Measurements from ENCODE around the gene TRIP4.
"Not testable (repeated sequence)": the region's sequence is repeated elsewhere in the genome, so short reads cannot be mapped to it uniquely, and the experiment has no call there.

TRIP4 gene

GRCh38 chr15:64381000-64381751, 6.5 kb upstream of the TRIP4 start, which contains the start of gene PCLAF:
PCLAF (minus strand) TSS chr15:64381441; CDS start chr15:64381371, 70 bp downstream.
- DNase-seq (ENCODE audit: low spot score), result peak; percentile 96

DNA sequence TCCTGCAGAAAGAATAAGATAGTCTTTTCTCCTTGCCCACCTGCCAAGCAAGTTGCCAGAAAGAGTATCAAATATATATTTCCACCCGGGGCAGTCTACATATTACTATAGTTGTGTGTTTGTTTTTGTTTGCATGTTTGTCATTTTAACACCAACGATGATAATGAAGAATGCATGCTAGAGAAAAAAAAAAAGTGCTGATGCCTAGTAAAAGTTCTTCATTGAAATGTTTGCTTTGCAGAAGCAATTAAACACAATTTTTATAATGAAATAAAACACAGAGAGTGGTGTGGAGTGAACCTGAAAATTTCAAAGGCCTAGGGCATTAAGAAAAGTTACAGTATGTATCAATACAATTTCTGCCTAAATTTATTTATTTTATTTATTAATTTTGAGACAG, 3.9 kb upstream of the TRIP4 start:
- DNase-seq (ENCODE audit: low spot score), result no peak

- DNase-seq (ENCODE audit: low spot score), result no peak
Observed at GRCh38 chr15:64386291-64386690, 1.3 kb upstream of the TRIP4 start.

DNA sequence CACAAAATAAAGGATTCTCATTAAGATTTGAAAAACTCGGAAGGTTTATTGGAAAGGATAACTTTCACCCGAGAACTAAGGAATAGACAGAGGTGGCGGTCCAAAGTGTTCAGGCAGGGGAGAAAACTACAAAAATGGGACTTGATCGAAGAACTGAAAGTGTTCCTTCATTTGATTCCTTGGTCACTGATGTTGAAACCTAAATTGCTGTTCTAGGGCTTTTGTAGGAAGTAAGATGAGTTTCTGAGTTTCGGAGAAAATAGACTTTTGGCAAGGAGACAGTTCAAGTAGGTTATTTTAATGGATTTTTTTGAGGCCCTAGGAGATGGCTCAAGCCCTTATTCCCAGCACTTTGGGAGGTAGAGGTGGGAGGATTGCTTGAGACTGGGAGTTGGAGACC, 1.4 kb downstream of the TRIP4 start:
- DNase-seq (ENCODE audit: low spot score), result no peak

GRCh38 chr15:64392471-64392870, 4.8 kb downstream of the TRIP4 start:
- DNase-seq (ENCODE audit: low spot score), result not testable (repeated sequence)

GRCh38 chr15:64396789-64397188, 9.2 kb downstream of the TRIP4 start:
- DNase-seq (ENCODE audit: low spot score), result no peak

- no peak for DNase-seq (ENCODE audit: low spot score)
Observed at GRCh38 chr15:64398575-64398974, 10.9 kb downstream of the TRIP4 start.

DNA sequence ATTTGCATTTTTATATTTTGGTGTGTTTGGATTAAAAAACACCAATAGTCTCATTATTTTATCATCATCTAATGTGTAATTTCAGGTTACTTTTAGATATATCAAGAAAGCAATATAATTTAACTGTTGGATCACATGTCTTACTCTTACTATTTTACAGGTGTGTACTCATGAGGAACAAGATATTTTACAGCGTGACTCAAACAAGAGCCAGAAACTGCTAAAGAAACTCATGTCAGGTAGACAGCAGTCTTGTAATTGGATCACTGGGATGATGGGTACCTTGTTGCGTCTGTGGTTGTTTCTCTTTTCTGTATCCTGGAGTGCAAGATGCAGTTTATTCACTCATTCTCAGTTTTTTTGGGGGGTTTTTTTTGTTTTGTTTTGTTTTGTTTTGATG, 12.9 kb downstream of the TRIP4 start:
- no peak for DNase-seq (ENCODE audit: low spot score)

DNA sequence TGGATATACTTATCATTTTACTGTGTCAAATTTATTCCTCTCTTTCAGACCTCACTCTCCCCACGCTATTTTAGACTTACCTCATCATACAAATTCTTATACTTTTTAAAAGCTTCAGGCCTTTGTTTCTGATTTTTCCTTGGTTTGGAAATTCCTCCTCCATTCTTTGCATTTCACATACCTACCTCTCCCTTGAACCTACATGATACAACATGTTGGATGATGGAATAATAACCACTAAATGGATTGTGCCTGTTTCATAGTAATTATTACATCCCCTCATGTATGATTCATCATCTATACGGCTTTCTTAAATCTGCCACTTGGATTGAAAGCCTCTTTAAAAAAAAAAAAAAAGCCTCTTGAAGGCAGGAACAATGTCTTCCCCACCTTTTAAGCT, 24.6 kb downstream of the TRIP4 start:
- no peak for DNase-seq (ENCODE audit: low spot score)

DNA sequence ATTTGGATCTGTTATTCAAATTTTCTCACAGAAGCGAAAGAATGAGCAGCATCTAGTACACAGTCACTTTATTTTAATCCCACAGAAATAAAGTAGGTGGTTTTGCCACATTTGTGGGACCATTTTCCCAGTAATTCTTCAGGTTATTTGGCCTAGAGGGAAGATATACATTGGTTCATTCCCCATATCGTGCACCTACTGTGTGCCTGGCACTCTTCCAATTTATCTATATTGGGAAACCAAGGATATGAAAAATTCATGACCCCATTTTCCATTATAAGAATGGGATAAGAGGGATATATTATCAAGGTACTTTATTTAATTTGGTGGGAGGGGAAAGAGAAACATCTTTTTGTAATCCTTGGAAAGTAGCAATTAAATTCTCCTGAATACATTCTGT, 35.1 kb downstream of the TRIP4 start:
- DNase-seq (ENCODE audit: low spot score), result no peak

GRCh38 chr15:64423970-64424369, 36.3 kb downstream of the TRIP4 start:
- DNase-seq (ENCODE audit: low spot score), result no peak

DNA sequence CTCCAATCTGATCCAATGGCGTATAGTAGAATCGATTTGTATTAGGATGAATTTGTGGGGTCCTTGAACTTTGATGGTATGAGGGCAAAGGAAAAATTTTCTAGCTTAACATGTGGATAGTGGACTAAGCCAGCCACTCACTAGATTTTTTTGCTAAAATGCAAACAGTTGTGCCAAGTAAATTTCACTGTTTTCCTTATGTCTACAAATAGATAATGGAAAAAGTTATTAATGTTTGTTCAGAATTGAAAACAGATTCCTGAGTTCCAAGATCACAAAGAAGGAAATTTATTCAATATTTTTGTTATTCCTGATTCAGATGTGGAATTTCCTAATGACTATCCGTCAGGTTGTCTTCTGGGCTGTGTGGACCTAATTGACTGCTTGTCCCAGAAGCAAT, 37.6 kb downstream of the TRIP4 start:
- DNase-seq (ENCODE audit: low spot score), result no peak

DNA sequence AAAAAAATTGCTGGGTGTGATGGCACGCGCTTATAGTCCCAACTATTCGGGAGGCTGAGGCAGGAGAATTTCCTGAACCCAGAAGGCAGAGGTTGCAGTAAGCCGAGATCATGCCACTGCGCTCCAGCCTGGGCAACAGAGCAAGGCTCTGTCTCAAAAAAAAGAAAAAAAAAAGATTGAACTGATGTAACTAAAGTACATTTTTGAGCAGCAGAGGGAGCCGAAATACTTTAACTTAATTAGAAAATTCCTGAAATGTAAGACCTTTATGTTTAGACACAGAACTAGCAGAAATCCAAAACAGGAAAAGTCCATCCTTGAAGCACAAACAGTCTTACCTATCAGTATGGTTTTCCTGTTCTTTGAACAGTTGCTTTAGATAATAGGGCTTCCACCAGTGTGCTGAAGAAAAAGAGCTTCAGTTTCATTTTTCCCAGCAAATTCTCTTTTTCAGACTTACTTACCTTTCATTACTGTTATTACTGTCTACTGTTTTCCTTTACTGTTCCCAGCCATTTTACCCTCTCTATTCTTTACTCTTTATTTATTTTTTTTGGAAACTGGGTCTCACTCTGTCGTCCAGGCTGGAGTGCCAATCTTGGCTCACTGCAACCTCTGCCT, 39.3 kb downstream of the TRIP4 start:
- DNase-seq (ENCODE audit: low spot score), result no peak

GRCh38 chr15:64429448-64429847, 41.8 kb downstream of the TRIP4 start:
- no peak for DNase-seq (ENCODE audit: low spot score)

- DNase-seq (ENCODE audit: low spot score), result peak; percentile 59
Observed at GRCh38 chr15:64430000-64430735, 42.5 kb downstream of the TRIP4 start.

- no peak for DNase-seq (ENCODE audit: low spot score)
Observed at GRCh38 chr15:64437982-64438381, 50.3 kb downstream of the TRIP4 start.

DNA sequence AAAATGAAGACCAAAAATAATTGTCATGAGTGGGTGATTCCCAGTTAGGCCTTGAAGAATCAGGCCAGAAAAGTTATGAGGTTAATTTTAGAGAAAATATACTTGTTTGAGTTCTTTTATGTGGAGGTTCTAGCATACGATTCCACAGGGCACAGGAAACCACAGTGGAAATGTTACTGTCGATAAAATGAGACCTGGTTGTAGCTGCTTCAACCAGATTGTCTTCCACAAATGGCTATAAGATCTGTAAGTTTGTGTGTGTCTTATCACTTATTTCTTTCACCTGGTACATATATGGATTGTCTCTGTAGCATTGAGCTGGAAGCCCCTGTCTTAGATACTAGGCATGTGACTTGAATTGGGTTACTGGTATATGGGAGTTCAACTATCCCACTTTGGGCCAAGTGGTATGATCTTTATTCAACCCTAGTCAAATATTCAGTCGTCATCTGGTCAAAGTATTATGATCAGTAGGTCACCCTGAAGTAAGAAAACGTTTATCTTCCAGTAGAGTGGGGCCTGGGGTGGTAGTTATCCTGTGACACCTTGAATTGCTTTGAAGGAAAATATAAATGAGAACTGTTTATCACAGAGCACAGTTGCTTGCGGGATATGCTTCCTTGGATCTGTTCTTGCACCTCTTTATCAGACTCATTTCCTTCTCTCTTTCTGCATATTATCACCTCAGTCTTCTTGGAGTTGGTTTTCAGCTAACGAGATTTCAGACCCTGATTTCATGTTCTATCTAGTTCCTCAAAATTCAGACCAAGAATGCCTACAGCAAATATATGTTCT, 51.2 kb downstream of the TRIP4 start:
- DNase-seq (ENCODE audit: low spot score), result no peak

GRCh38 chr15:64441852-64442251, 54.2 kb downstream of the TRIP4 start:
- DNase-seq (ENCODE audit: low spot score), result no peak

GRCh38 chr15:64443016-64443415, 55.4 kb downstream of the TRIP4 start:
- no peak for DNase-seq (ENCODE audit: low spot score)

DNA sequence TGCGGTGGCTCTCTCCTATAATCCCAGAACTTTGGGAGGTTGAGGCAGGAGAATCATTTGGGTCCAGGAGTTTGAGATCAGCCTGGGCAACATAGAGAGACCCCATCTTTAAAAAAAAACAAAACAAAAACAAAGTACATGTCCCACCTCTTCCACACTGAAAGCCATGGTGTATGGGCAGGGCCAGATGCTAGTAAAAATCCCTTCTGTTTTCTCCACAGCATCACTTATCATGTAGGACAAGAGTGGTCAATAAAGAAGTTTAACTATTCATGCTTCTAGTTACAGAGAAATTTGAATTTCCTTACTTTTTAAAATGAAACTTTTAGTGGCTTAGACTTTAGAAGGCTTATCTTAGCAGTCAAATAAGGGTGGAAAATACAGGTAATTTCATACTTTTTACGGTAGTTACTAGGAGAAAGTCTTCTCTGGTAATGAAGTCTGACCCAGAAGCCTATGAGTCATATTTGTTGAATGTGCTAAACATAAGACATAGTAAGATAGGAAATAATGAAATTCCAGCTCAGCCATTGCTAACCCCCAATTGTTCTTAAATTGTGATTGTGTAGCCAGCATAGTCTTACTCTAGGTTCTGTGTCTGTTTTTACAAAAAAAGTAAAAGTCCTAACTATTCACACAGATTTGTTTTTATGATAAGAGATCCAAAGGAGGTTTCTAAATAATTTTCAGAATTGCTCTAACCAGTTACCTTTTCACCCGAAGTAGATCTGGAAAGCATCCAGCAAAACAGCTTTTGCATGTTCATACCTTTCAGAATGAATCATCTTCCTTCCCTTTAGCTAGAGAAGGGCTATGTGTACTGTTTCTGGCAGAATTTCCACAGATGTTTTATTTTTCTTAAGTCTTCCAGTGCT, 56.3 kb downstream of the TRIP4 start:
- DNase-seq (ENCODE audit: low spot score), result peak; percentile 46

- no peak for DNase-seq (ENCODE audit: low spot score)
Observed at GRCh38 chr15:64444836-64445235, 57.2 kb downstream of the TRIP4 start.

Data from AG08396 (cell line).